Peyer's patch (tissue), 4 donors: ENCODE measurements around the gene SYCE3. TPM values are rescaled to one million over a fixed set of nuclear protein-coding genes. Genes with fewer than 3 reads are reported as not detected.

Source experiments
- DNase-seq, 3 donors: peaks; one replicate each; pipeline ENCODE4 v3.0.0-alpha.2; 2017 to 2019
- H3K27ac ChIP-seq, 4 donors: fragments of 200-600 bp; sonication (generic); one replicate each; pipeline ENCODE4 v1.5.1; 2016 to 2019
- H3K27me3 ChIP-seq, 2 donors: fragments of 200-600 bp; sonication (generic); one replicate each; pipeline ENCODE4 v1.5.1; 2019
- H3K36me3 ChIP-seq, 3 donors: fragments of 200-600 bp; sonication (generic); one replicate each; pipeline ENCODE4 v1.5.1; 2016 to 2019
- H3K4me1 ChIP-seq, 4 donors: fragments of 200-600 bp; sonication (generic); one replicate each; pipeline ENCODE4 v1.5.1; 2016 to 2019
- H3K4me3 ChIP-seq, 4 donors: fragments of 200-600 bp; sonication (generic); 1 replicate in 3 of 4; 2 replicates in 1 of 4; pipeline ENCODE4 v1.5.1; 2016 to 2019; ENCODE audit warnings: mild to moderate bottlenecking in 1 of 4
- H3K9me3 ChIP-seq, 4 donors: fragments of 200-600 bp; sonication (generic); one replicate each; pipeline ENCODE4 v1.5.1; 2016 to 2019; ENCODE audit warnings: mild to moderate bottlenecking in 1 of 4
- POLR2A ChIP-seq, 2 donors: fragments of 450-650 bp; IDR thresholded peaks; one replicate each; pipeline ENCODE4 v1.5.1; 2017; ENCODE audit warnings: antibody characterized with exemption in 2 of 2, mild to moderate bottlenecking in 2 of 2, moderate library complexity in 2 of 2
- total RNA-seq, 4 donors: library from RNA; depleted of rRNA; stranded (reverse); fragments of >200 nt; gene quantifications; one replicate each; pipeline ENCODE4 v1.1.0, GENCODE V29; 2016
- TF ChIP-seq, protein P1 (sequence below), 6 experiments: fragments of 450-650 bp in 4 of 6; fragments of 200-600 bp in 2 of 6; sonication (generic) in 1 of 6; IDR thresholded peaks; one replicate each; pipeline ENCODE4 v1.5.1; 2017 to 2019; ENCODE audit warnings: antibody characterized with exemption in 6 of 6, mild to moderate bottlenecking in 3 of 6, moderate library complexity in 1 of 6

SYCE3 gene
- total RNA-seq, 4 donors from 2014 or later = not detected

DNA sequence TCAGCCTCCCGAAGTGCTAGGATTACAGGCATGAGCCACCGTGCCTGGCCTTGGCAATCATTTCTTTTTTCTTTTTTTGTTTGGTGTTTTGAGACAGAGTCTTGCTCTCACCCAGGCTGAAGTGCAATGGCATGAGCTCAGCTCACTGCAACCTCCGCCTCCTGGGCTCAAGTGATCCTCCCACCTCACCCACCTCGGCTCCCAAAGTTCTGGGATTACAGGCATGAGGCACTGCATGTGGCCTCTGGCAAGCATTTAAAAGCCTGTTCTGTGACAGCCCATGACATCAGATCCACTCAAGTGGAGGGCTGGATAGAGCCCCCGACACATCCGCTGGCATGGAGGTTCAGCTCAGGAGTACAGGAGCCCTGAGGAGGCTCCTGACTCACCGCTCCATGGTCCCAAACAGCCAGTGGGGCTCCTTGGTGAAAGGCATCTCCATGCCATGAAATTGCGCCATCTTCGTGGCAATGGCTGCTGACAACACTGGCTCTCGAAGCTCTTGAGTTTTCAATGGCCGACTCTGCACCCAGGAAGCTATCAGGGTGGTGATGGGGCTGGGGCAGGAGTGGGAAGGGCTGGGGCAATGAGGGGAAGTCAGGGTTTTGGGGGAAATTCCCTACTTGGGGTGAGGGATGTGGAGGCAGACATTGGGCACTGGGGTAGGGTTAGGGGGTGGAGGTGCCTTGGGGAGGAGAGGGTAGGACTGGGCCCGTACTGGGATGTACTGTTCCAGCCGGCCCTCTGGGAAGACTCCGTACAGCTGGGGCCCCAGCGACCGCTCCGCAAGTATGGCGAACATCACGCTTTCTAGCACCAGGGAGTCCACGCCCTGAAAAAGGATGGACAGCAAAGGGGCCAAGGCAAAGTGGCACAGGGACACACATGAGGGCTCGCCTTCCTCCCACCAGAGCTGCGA, 18.6 kb upstream of the SYCE3 start:
- no peaks in the 10 kb centered on the region for H3K27me3 ChIP-seq
- H3K9me3 ChIP-seq = no peaks in the 10 kb centered on the region
- peak overlapping the region; percentile 98 to 100 (median 99) for H3K27ac ChIP-seq
- peak overlapping the region; percentile 82 to 93 (median 88) for H3K4me3 ChIP-seq
- no peak for TF ChIP-seq POLR2A (IDR thresholded peaks at IDR 0.05)
- TF ChIP-seq, protein P1, sequence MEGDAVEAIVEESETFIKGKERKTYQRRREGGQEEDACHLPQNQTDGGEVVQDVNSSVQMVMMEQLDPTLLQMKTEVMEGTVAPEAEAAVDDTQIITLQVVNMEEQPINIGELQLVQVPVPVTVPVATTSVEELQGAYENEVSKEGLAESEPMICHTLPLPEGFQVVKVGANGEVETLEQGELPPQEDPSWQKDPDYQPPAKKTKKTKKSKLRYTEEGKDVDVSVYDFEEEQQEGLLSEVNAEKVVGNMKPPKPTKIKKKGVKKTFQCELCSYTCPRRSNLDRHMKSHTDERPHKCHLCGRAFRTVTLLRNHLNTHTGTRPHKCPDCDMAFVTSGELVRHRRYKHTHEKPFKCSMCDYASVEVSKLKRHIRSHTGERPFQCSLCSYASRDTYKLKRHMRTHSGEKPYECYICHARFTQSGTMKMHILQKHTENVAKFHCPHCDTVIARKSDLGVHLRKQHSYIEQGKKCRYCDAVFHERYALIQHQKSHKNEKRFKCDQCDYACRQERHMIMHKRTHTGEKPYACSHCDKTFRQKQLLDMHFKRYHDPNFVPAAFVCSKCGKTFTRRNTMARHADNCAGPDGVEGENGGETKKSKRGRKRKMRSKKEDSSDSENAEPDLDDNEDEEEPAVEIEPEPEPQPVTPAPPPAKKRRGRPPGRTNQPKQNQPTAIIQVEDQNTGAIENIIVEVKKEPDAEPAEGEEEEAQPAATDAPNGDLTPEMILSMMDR (IDR thresholded peaks at IDR 0.05) = no peak
- H3K4me1 ChIP-seq = peaks cover 0 to 33% (median 3%) of the 10 kb centered on the region in 4 donors
- H3K36me3 ChIP-seq = no peaks in the 10 kb centered on the region
- DNase-seq = no peak

DNA sequence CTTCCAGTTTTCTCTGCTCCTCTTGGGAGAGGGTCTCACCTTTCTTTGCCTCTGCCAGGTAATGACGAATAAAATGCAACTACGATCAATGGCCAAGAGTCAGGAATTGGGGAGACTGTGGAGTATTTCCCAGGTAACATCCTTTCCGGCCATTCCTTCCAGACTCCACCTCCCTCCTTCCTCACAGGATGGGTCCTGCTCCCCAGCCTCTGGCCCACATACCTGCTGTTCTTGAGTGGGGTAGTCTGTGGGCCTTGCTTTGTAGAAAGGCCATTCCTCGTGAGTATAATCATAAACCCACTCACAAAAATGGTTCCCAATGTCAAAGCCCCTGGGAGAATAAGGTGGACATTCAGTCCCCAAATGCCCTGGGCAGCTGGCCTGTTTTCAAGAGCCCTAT, 17.0 kb upstream of the SYCE3 start:
- peaks cover 0 to 33% (median 3%) of the 10 kb centered on the region in 4 donors for H3K4me1 ChIP-seq
- no peaks in the 10 kb centered on the region for H3K27me3 ChIP-seq
- H3K27ac ChIP-seq = no peak overlapping the region
- no peaks in the 10 kb centered on the region for H3K9me3 ChIP-seq
- DNase-seq = no peak
- H3K36me3 ChIP-seq = no peaks in the 10 kb centered on the region
- H3K4me3 ChIP-seq = no peak overlapping the region
- no peak for TF ChIP-seq POLR2A (IDR thresholded peaks at IDR 0.05)
- TF ChIP-seq, protein P1 (IDR thresholded peaks at IDR 0.05) = no peak

DNA sequence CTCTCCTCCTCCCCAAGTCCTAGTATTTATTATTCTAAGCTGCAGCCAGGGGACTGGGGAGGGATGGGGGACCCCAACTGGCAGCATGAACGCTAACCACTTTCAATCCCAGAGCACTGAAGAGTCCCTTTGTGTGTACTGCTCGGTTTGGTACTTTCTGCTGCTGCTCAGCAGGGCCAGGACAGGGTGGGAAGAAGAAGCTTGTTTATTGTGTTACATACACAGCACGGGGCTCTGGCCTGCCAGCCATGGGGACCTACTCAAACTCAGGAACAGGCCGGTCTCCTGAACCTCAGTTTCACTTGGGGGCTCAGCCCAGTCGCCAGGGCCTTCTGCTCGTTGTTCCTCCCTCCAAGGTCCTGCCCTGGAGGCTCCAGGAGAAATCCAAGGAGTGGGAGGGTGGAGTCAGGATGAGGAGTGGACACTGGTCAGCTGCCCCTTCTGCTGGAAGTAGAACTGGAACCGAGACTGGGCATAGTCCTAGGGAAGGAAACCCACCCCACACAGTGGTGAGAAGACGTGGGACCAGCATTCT, 16.1 kb upstream of the SYCE3 start:
- Histone ChIP-seq H3K27ac (peak overlapping the region in 1 of 4 donors; percentile 52), H3K4me3 (peak overlapping the region in 1 of 4 donors; percentile 29), H3K4me1 (peaks cover 0 to 33% (median 3%) of the 10 kb centered on the region in 4 donors), H3K36me3 (no peaks in the 10 kb centered on the region), H3K27me3 (no peaks in the 10 kb centered on the region), H3K9me3 (no peaks in the 10 kb centered on the region)
- TF ChIP-seq, protein P1 (IDR thresholded peaks at IDR 0.05) = no peak
- TF ChIP-seq POLR2A (IDR thresholded peaks at IDR 0.05) = no peak
- peak in 1 of 3 donors; percentile 41 for DNase-seq

DNA sequence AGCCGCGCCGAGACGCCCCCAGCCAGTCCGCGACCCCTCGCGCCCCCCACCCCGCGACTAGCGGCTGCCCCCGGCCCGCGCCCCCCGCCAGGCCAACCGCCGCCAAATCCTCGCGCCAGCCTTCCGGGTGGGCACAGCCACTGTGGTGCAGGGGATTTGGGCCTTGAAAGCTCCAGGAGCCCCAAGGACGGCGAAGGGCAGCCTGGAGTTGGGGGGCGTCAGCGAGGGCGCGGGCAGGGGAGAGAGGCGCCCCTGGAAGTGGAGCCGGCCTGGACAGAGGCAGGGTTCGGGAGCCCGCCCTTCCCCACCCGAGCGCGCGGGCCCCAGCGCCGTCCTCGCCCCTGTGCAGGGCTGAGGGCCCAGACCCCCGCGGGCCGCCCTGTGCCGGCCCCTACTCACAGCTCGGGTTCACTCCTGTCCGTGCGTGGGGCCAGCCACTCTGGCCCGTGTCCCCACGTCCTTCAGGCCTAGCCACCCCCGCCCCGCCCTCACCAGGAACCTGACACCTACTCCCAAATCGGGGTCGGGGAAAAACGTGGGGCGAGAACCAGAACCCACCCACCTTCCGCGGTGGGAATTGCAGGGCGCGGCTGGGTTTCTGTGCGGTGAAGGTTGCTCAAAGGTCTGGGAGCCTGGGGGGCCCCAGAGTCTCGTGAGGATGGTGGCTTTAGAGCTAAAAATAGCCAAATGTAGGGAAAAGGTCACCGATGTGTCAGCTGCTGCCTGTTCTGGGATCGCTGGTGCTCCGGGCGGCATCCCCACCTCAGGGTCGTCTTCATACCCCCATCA, 15.5 kb upstream of the SYCE3 start, which contains the start of gene CPT1B:
TSS of gene CPT1B (minus strand) at position 441 of the 789 bp plus-strand sequence. CDS start 512 bp downstream, outside the sequence.
- Histone ChIP-seq H3K36me3 (no peaks in the 10 kb centered on the region), H3K27me3 (no peaks in the 10 kb centered on the region), H3K4me1 (peaks cover 0 to 26% (median 3%) of the 10 kb centered on the region in 4 donors), H3K4me3 (peak within 1 kb of the TSS in 2 of 4 donors; percentile 29 to 30), H3K9me3 (no peaks in the 10 kb centered on the region), H3K27ac (peak within 1 kb of the TSS in 1 of 4 donors; percentile 52)
- no peak for TF ChIP-seq POLR2A (IDR thresholded peaks at IDR 0.05)
- TF ChIP-seq, protein P1 (IDR thresholded peaks at IDR 0.05) = no peak
- DNase-seq = peak in 2 of 3 donors; percentile 46 to 50

DNA sequence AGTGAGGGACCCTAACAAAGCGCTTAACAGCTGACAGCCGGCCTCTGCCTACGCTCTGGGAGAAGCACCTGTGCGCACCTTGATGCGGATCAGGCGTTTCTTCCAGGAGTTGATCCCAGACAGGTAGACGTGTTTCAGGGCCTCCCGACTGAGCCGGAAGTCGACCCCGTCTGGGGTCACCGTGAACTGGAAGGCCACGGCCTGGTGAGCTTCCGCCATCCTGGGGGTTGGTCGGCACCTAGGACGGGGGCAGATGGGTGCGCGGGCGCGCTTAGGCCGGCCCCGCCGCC, 14.9 kb upstream of the SYCE3 start:
- Histone ChIP-seq H3K36me3 (no peaks in the 10 kb centered on the region), H3K4me1 (peaks cover 0 to 26% (median 3%) of the 10 kb centered on the region in 4 donors), H3K9me3 (no peaks in the 10 kb centered on the region), H3K27ac (no peak overlapping the region), H3K4me3 (peak overlapping the region in 1 of 4 donors; percentile 29), H3K27me3 (no peaks in the 10 kb centered on the region)
- DNase-seq = peak in 1 of 3 donors; percentile 44
- TF ChIP-seq, protein P1 (IDR thresholded peaks at IDR 0.05) = no peak
